Gastroesophageal sphincter (tissue), 4 donors: Measurements from ENCODE around the gene GPR18. TPM values are rescaled to one million over a fixed set of nuclear protein-coding genes. Genes with fewer than 3 reads are reported as not detected.

Source experiments
- ATAC-seq: fragments of 150-250 bp; one replicate; pipeline ENCODE4 v1.9.1; 2016; ENCODE audit warnings: mild to moderate bottlenecking, moderate library complexity
- H3K27ac ChIP-seq, 4 donors: fragments of 200-600 bp; sonication (generic) in 3 of 4; 1 replicate in 3 of 4; 2 replicates in 1 of 4; pipeline ENCODE4 v1.5.1; 2016 to 2019
- H3K27me3 ChIP-seq: fragments of 200-600 bp; sonication (generic); one replicate; pipeline ENCODE4 v1.5.1; 2019
- H3K36me3 ChIP-seq, 2 donors: fragments of 200-600 bp; sonication (generic); one replicate each; pipeline ENCODE4 v1.5.1; 2019; ENCODE audit warnings: control low read depth in 1 of 2
- H3K4me1 ChIP-seq, 3 donors: fragments of 200-600 bp; sonication (generic); 1 replicate in 2 of 3; 2 replicates in 1 of 3; pipeline ENCODE4 v1.5.1; 2016 to 2019; ENCODE audit warnings: control low read depth in 2 of 3
- H3K4me3 ChIP-seq, 2 donors: fragments of 200-600 bp; sonication (generic); one replicate each; pipeline ENCODE4 v1.5.1; 2019; ENCODE audit warnings: mild to moderate bottlenecking in 1 of 2, moderate library complexity in 1 of 2
- H3K9me3 ChIP-seq, 3 donors: fragments of 200-600 bp; sonication (generic); one replicate each; pipeline ENCODE4 v1.5.1; 2017 to 2019; ENCODE audit warnings: control low read depth in 2 of 3
- EP300 ChIP-seq: sonication (generic); formaldehyde crosslinking; IDR thresholded peaks from one replicate; pipeline ENCODE4 v1.6.1; 2017; ENCODE audit warnings: antibody characterized with exemption, mild to moderate bottlenecking
- POLR2A ChIP-seq, 2 donors: fragments of 450-650 bp; IDR thresholded peaks; one replicate each; pipeline ENCODE4 v1.6.1; 2017; ENCODE audit warnings: antibody characterized with exemption in 2 of 2, mild to moderate bottlenecking in 2 of 2, moderate library complexity in 1 of 2
- POLR2AphosphoS5 ChIP-seq: sonication (generic); formaldehyde crosslinking; IDR thresholded peaks from one replicate; pipeline ENCODE4 v1.6.1; 2017; ENCODE audit warnings: antibody characterized with exemption
- WGBS, 2 donors: methylation state at CpG; one replicate each; pipeline ENCODE4 v1.1.5; 2018; ENCODE audit warnings: low coverage in 1 of 2; 5-methylcytosine and 5-hydroxymethylcytosine counted together
- total RNA-seq, 4 donors: library from RNA; depleted of rRNA; stranded (reverse); fragments of >200 nt; gene quantifications; one replicate each; pipeline ENCODE4 v1.1.0, GENCODE V29; 2016
- TF ChIP-seq, protein P1 (sequence below), 4 experiments: fragments of 200-600 bp in 2 of 4; fragments of 450-650 bp in 2 of 4; sonication (generic) in 1 of 4; IDR thresholded peaks; one replicate each; pipeline ENCODE4 v1.5.1; 2017 to 2019; ENCODE audit warnings: antibody characterized with exemption in 4 of 4, mild to moderate bottlenecking in 2 of 4, moderate library complexity in 2 of 4

Gene GPR18
- total RNA-seq, 4 donors from 2014 or later, result not detected

DNA sequence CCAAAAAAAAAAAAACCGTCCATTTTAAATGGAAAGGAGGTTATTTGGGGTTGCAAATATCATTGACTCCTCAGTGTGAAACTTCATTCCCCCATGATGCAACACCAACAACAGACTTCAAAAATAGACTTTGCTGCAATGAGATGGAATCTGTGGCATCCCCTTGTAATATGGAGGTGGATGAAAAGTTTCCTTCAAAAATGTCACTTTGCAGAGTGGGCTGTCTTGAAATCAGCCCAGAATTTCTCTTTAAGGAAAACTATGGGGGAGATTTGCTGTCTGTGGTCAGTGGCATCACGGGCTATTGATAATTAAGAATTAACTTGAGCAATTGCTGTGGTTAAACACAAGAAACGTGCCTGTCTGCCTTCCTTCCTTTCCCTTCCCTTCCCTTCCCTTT, 1.5 kb downstream of the GPR18 start:
- no peak overlapping the region for H3K4me3 ChIP-seq
- H3K4me1 ChIP-seq, result no peaks in the 10 kb centered on the region
- 46 to 62% methylated on average over 3 of the region's 3 CpGs for WGBS, 2 donors
- TF ChIP-seq EP300, result no peak
- TF ChIP-seq, protein P1, sequence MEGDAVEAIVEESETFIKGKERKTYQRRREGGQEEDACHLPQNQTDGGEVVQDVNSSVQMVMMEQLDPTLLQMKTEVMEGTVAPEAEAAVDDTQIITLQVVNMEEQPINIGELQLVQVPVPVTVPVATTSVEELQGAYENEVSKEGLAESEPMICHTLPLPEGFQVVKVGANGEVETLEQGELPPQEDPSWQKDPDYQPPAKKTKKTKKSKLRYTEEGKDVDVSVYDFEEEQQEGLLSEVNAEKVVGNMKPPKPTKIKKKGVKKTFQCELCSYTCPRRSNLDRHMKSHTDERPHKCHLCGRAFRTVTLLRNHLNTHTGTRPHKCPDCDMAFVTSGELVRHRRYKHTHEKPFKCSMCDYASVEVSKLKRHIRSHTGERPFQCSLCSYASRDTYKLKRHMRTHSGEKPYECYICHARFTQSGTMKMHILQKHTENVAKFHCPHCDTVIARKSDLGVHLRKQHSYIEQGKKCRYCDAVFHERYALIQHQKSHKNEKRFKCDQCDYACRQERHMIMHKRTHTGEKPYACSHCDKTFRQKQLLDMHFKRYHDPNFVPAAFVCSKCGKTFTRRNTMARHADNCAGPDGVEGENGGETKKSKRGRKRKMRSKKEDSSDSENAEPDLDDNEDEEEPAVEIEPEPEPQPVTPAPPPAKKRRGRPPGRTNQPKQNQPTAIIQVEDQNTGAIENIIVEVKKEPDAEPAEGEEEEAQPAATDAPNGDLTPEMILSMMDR (IDR thresholded peaks at IDR 0.05), result no peak
- TF ChIP-seq POLR2AphosphoS5, result no peak
- no peak for TF ChIP-seq POLR2A (IDR thresholded peaks at IDR 0.05)
- H3K27ac ChIP-seq, result no peak overlapping the region
- no peaks in the 10 kb centered on the region for H3K27me3 ChIP-seq
- H3K9me3 ChIP-seq, result no peaks in the 10 kb centered on the region
- H3K36me3 ChIP-seq, result peaks cover 0 to 13% of the 10 kb centered on the region in 2 donors
- no peak for ATAC-seq

DNA sequence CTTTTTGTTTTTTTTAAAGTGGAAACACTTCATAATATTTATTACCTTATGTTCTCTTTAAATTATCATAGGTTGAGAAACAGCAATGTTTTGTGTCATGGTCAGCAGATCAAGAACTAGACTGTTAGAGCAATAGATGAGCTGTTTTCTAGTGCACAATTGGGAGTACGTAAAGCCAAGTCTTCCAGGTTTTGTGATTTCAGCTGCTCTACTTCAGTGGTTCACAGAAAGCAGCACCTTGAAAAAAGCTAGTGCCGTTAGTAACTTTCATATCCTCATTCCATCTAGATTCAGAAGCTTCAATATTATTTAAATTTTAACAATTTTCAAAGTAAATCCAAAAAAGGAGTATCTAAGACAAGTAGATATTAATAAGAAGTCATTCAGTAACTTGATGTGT, 1.9 kb downstream of the GPR18 start:
- 91 to 100% methylated on average over 2 of the region's 2 CpGs for WGBS, 2 donors
- H3K4me1 ChIP-seq, result no peaks in the 10 kb centered on the region
- TF ChIP-seq, protein P1 (IDR thresholded peaks at IDR 0.05), result no peak
- TF ChIP-seq EP300 (no peak), POLR2A (IDR thresholded peaks at IDR 0.05) (no peak), POLR2AphosphoS5 (no peak)
- H3K36me3 ChIP-seq, result peaks cover 0 to 13% of the 10 kb centered on the region in 2 donors
- no peaks in the 10 kb centered on the region for H3K9me3 ChIP-seq
- ATAC-seq, result no peak
- H3K27me3 ChIP-seq, result no peaks in the 10 kb centered on the region
- H3K4me3 ChIP-seq, result no peak overlapping the region
- no peak overlapping the region for H3K27ac ChIP-seq

- Histone ChIP-seq H3K9me3 (no peaks in the 10 kb centered on the region), H3K4me3 (no peak overlapping the region), H3K27ac (no peak overlapping the region), H3K27me3 (no peaks in the 10 kb centered on the region), H3K4me1 (no peaks in the 10 kb centered on the region), H3K36me3 (peaks cover 0 to 13% of the 10 kb centered on the region in 2 donors)
- TF ChIP-seq, protein P1 (IDR thresholded peaks at IDR 0.05), result no peak
- TF ChIP-seq EP300 (no peak), POLR2AphosphoS5 (no peak), POLR2A (IDR thresholded peaks at IDR 0.05) (no peak)
- ATAC-seq, result no peak
- 52 to 72% methylated on average over 6 to 10 of the region's 10 CpGs for WGBS, 2 donors
Observed at GRCh38 chr13:99255271-99255670, 2.9 kb downstream of the GPR18 start.

GRCh38 chr13:99254830-99255229, 3.3 kb downstream of the GPR18 start:
- TF ChIP-seq POLR2A (IDR thresholded peaks at IDR 0.05), result no peak
- TF ChIP-seq, protein P1 (IDR thresholded peaks at IDR 0.05), result no peak
- Histone ChIP-seq H3K36me3 (peaks cover 0 to 8% of the 10 kb centered on the region in 2 donors), H3K27ac (no peak overlapping the region), H3K4me3 (no peak overlapping the region), H3K4me1 (no peaks in the 10 kb centered on the region), H3K9me3 (no peaks in the 10 kb centered on the region), H3K27me3 (no peaks in the 10 kb centered on the region)
- WGBS, 2 donors, result 71 to 88% methylated on average over 12 of the region's 14 CpGs
- no peak for ATAC-seq

DNA sequence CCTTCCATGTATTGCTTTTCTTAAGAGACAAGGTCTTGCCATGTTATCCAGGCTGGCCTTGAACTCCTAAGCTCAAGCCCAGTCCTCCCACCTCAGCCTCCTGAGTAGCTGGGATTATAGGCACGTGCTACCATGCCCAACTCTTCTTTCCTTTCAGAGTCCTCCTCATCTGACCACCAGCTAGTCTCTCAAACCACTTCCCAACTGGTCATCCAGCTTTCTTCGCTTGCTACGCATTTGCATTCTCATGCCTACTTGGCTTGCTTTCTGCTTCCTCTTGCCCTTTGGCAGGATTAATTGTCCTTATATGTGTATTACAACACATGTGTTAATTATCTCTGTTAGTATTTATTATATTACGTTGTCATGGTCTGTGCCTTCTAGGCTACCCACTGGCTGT, 6.3 kb downstream of the GPR18 start:
- H3K27me3 ChIP-seq, result no peaks in the 10 kb centered on the region
- ATAC-seq, result no peak
- no peak overlapping the region for H3K27ac ChIP-seq
- no peaks in the 10 kb centered on the region for H3K9me3 ChIP-seq
- H3K4me1 ChIP-seq, result no peaks in the 10 kb centered on the region
- H3K36me3 ChIP-seq, result peaks cover 0 to 30% of the 10 kb centered on the region in 2 donors
- TF ChIP-seq, protein P1 (IDR thresholded peaks at IDR 0.05), result no peak
- TF ChIP-seq POLR2AphosphoS5 (no peak), EP300 (no peak), POLR2A (IDR thresholded peaks at IDR 0.05) (no peak)
- no peak overlapping the region for H3K4me3 ChIP-seq
- WGBS, 2 donors, result 88 to 97% methylated on average over 3 to 4 of the region's 4 CpGs
